ENCODE results near the gene ARFGEF3.
"Not testable (repeated sequence)": the region's sequence is repeated elsewhere in the genome, so short reads cannot be mapped to it uniquely, and the experiment has no call there.

GRCh38 chr6:138288428-138289085, 126.8 kb downstream of the ARFGEF3 start:
- TF ChIP-seq E4F1 (IDR thresholded peaks at IDR 0.05; ENCODE audit: borderline replicate concordance, partially characterized antibody); ZNF207 (IDR thresholded peaks at IDR 0.05; ENCODE audit: borderline replicate concordance); CHD2 (IDR thresholded peaks at IDR 0.05; ENCODE audit: borderline replicate concordance, low read depth, low read length); POLR2AphosphoS5 (IDR thresholded peaks at IDR 0.05; ENCODE audit: low read length): not testable (repeated sequence)

Measured in GM12878 (cell line).